SHP77 treated with DMSO at 0.1 percent for 48 hours (cell line): ENCODE measurements around the gene PXYLP1.

Experiments used
- DNase-seq: peaks from one replicate; lab custom pipeline; 2025; lab: John Stamatoyannopoulos, UW

The PXYLP1 gene

GRCh38 chr3:141272906-141273662 is 41.5 kb downstream of the PXYLP1 start:
- no peak for DNase-seq

DNA sequence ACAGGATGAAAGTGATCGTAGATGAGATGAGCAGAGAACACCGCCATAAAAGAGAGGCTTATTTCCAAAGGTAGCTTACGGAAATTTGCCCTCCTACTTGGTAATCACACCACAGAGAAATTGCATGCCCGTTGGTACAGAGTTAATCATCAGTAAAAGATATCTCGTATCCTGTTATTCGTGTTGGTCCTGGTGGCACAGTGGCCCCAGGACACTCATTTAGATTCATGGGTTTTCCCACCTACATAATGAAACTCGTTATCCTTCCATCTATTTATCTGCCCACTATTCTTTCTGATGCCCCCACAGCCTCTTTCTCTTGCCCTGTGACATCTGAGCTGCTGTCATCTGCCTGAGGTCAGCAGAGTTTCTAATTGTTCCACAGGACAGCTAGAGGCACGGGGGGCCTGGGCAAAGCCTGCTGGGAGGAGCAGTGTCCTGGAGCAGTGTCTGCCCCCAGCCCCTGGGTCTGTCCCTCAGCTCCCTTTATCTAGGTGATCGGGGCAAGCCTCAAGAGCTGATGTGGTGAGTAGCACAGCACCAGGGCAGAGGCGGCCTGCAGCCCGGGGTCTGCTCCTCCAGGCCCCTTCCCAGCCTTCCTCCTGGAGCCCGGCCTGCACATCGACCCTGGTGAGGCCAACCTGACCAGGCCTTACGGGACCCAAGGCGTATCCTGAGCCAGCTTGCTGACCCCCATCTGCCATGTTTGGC is 42.2 kb downstream of the PXYLP1 start:
- DNase-seq, result no peak

GRCh38 chr3:141274411-141275031 is 42.9 kb downstream of the PXYLP1 start:
- no peak for DNase-seq

DNA sequence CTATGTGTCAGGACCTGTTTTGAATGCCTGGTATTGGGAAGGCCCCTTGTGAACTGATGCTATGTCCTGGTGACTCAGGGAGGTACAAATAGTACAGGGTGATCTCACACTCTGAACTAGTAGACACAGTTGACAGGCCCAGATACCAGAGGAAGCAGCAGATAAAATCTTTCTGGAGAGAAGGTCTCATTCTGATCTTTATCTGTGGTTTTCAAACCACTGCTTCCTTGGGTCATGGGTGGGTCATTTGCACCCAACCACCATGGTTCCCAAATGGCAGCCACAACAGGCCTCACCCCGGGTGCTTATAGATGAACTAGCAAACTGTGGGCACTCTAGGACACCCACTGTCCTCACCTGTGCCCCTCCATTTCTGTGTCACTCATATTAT is 43.4 kb downstream of the PXYLP1 start:
- no peak for DNase-seq

- no peak for DNase-seq
Observed at GRCh38 chr3:141275511-141275910, 43.9 kb downstream of the PXYLP1 start.

GRCh38 chr3:141275973-141276372 is 44.3 kb downstream of the PXYLP1 start:
- DNase-seq, result no peak

GRCh38 chr3:141276398-141276797 is 44.8 kb downstream of the PXYLP1 start:
- no peak for DNase-seq

DNA sequence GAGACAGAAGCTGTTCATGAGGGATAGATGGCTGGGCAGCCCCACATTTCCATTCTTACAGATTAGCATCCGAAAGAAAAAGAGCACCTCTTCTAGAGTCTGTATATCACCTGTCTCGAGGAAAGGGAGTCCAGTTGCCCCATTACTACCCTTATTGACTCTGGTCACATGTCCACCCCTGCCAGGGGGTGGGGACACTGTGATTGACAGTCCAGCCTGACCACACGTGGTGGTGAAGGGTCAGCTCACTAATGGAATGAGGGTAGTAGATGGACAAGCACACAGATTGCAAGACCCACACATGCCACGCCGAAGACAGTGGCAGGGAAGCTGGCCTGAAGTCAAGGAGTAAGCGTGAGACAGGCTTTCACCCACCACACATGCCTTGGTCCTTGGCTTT is 45.8 kb downstream of the PXYLP1 start:
- no peak for DNase-seq

- no peak for DNase-seq
Observed at GRCh38 chr3:141278196-141279076, 46.8 kb downstream of the PXYLP1 start.

GRCh38 chr3:141279077-141279967 is 47.7 kb downstream of the PXYLP1 start:
- DNase-seq, result peak; percentile 29

- no peak for DNase-seq
Observed at GRCh38 chr3:141280086-141280485, 48.5 kb downstream of the PXYLP1 start.

DNA sequence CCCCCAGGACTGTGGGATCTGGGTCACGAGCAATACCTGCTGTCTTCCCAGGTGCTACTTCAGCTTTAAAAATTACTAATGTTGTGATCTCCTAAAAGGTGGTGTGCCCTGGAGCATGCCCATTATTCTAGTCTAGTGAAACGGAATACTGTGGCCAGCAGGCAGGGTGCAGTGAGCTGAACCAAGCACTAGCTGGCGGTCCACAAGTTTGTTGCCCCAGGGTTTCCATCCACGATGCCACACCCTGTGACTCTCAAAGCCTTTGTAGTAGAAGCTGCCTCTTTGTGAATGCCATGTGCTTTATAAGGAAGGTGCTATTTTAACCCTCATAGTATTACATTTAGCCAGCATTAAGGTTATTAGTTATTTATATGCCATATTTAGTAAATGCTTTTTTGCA is 49.1 kb downstream of the PXYLP1 start:
- no peak for DNase-seq

DNA sequence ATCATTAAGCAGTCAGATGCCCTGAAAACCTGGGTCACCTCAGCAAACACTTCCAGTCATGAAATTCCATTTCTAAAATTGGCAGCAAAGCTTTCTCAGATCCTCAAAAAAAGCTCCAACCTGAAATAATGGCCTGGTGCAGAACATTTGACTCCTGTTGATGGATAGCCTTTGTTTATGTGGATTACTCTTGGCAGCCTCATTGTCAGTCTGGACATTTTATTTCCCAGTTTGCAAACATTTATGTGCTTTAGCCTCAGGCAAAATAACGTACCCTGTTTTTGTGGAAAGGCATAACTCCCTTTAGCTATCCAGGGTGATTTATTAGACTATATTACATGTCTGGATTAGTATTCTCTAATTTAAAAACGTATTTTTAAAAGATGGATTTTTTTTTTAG is 53.9 kb downstream of the PXYLP1 start:
- DNase-seq, result no peak

GRCh38 chr3:141286856-141287255 is 55.2 kb downstream of the PXYLP1 start:
- no peak for DNase-seq

- DNase-seq, result no peak
Observed at GRCh38 chr3:141287326-141287725, 55.7 kb downstream of the PXYLP1 start.

DNA sequence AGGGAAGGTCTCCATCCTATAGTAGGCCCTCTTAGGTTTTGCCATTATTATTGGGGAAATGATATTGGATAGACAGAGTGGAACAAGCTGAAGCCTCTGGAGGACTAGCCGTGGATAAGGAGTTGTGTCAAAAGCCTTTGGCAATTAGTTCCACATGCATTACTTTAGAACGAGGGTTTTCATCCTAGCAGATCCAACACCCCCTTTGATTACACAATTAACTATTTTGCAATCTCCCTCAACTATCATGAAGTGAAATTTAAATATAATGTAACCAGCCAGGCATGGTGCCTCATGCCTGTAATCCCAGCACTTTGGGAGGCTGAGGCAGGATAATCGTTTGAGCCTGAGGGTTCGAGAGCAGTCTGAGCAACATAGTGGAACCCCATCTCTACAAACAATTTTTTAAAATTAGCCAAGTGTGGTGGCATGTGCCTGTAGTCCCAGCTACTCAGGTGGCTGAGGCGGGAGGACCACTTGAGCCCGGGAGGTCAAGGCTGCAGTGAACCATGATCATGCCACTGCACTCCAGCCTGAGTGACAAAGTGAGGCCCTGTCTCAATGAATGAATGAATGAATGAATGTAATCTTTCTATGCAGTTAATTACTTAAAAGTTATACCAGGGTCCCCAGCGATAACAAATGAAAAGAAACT is 56.8 kb downstream of the PXYLP1 start:
- no peak for DNase-seq

DNA sequence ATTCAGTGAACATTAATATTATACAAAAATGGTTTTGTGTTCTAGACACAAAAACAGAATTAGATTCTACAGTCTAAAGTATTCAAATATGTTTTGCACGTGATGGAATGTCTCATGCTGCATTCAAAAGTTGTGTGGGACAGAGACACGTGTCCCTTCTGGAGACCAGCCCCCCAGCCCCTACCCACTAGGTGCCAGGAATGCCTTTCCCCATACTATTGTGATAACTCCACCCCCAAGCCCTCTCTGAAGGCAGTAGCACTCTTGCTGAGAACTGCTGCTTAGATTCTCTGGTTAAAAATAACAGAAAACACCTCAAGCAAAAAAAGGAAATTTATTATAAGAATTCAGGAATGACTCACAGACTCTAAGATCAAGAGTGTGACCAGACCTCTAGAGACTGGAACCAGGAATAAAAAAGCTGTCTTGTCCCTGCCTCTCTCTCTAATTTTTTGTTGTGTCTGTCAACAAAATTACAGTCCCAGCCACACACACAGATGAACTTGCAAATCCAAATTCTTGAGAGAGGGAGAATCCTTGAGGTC is 57.7 kb downstream of the PXYLP1 start:
- no peak for DNase-seq

DNA sequence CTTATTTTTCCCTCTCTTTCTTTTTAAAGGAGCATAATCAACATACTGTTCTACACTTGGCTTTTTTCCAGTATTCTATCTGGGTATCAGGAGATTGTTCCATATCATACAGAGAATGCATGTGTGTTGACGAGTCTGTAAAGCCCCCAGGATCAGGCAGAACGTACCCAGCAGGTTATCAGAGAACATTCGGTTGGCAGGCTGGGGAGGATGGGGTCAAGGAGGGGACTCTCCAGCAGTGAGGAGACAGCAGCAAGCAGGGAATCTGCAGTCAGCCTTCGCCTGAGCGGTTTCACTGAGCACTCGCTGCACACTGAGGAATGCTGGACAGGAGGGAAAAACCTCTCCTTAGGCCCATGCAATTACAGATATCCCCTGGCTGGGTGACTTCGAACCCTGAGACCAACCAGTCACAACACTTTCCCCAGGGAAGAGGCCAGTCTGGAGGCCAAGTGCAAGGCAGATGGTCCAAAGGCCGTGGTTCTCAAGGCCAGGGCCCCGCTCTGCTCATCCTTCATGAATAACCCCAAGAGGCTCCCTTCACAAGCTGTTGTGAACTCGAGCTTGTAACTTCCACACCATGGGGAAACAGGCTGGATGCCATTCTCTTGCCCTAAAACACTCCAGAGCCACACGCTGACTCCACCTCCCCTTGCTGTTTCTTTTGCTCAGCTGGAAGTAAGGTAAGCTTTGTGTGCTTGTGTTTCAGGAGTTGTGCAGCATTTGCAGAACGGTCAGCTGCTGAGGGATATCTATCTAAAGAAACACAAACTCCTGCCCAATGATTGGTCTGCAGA is 60.1 kb downstream of the PXYLP1 start:
- DNase-seq, result no peak

DNA sequence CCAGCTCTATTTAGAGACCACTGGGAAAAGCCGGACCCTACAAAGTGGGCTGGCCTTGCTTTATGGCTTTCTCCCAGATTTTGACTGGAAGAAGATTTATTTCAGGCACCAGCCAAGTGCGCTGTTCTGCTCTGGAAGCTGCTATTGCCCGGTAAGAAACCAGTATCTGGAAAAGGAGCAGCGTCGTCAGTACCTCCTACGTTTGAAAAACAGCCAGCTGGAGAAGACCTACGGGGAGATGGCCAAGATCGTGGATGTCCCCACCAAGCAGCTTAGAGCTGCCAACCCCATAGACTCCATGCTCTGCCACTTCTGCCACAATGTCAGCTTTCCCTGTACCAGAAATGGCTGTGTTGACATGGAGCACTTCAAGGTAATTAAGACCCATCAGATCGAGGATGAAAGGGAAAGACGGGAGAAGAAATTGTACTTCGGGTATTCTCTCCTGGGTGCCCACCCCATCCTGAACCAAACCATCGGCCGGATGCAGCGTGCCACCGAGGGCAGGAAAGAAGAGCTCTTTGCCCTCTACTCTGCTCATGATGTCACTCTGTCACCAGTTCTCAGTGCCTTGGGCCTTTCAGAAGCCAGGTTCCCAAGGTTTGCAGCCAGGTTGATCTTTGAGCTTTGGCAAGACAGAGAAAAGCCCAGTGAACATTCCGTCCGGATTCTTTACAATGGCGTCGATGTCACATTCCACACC is 60.9 kb downstream of the PXYLP1 start:
- DNase-seq, result no peak
